Liver (tissue), 9 donors: ENCODE results near the gene TSC22D3. TPM values are rescaled to one million over a fixed set of nuclear protein-coding genes. Genes with fewer than 3 reads are reported as not detected.

Experiments used
- DNase-seq: peaks from one replicate; pipeline ENCODE4 v3.0.0-alpha.2; 2017; ENCODE audit warnings: low spot score
- H3K27ac ChIP-seq, 2 donors: one replicate each; pipeline ENCODE4 v1.7.0; 2013; ENCODE audit warnings: inconsistent platforms in 2 of 2, low read length in 2 of 2, control low read depth in 1 of 2, low read depth in 1 of 2, mild to moderate bottlenecking in 1 of 2
- H3K27me3 ChIP-seq, 4 donors: one replicate each; pipeline versions ENCODE4 v1.6.1 to v1.7.0; 2013; ENCODE audit warnings: low read length in 3 of 4, inconsistent platforms in 1 of 4, mild to moderate bottlenecking in 1 of 4, moderate library complexity in 1 of 4; ENCODE audit not compliant: control insufficient read depth in 4 of 4, insufficient read depth in 4 of 4
- H3K36me3 ChIP-seq, 4 donors: one replicate each; pipeline versions ENCODE4 v1.6.1 to v1.7.0; 2013; ENCODE audit warnings: low read length in 3 of 4, mild to moderate bottlenecking in 3 of 4, low read depth in 1 of 4, moderate library complexity in 1 of 4; ENCODE audit not compliant: control insufficient read depth in 4 of 4, insufficient read depth in 3 of 4
- H3K4me1 ChIP-seq, 4 donors: one replicate each; pipeline versions ENCODE4 v1.6.1 to v1.7.0; 2013; ENCODE audit warnings: low read length in 3 of 4, mild to moderate bottlenecking in 3 of 4, moderate library complexity in 1 of 4; ENCODE audit not compliant: control insufficient read depth in 4 of 4, insufficient read depth in 4 of 4
- H3K4me3 ChIP-seq, 3 donors: one replicate each; pipeline versions ENCODE4 v1.6.1 to v1.7.0; 2013; ENCODE audit warnings: low read length in 3 of 3, control low read depth in 1 of 3, low read depth in 1 of 3, mild to moderate bottlenecking in 1 of 3
- H3K9ac ChIP-seq, 2 donors: one replicate each; pipeline ENCODE4 v1.7.0; 2013; ENCODE audit warnings: low read length in 2 of 2, mild to moderate bottlenecking in 2 of 2, moderate library complexity in 2 of 2, control low read depth in 1 of 2, low read depth in 1 of 2
- H3K9me3 ChIP-seq, 4 donors: one replicate each; pipeline versions ENCODE4 v1.6.1 to v1.7.0; 2013; ENCODE audit warnings: low read length in 3 of 4; ENCODE audit not compliant: control insufficient read depth in 4 of 4
- ATF3 ChIP-seq: IDR thresholded peaks from 2 replicates; pipeline ENCODE4 v1.6.1; 2016; ENCODE audit warnings: antibody characterized with exemption
- CTCF ChIP-seq: fragments of 150-350 bp; IDR thresholded peaks from 2 replicates; pipeline ENCODE4 v1.5.1; 2017; ENCODE audit warnings: improper control_type of control experiment, low read depth, low read length; ENCODE audit not compliant: missing input control
- EGR1 ChIP-seq, 2 donors: IDR thresholded peaks; 2 replicates each; pipeline ENCODE4 v1.6.1; 2016 to 2018; ENCODE audit warnings: antibody characterized with exemption in 2 of 2, low read depth in 2 of 2
- FOXA1 ChIP-seq: IDR thresholded peaks from 2 replicates; pipeline ENCODE4 v1.6.1; 2016; ENCODE audit warnings: antibody characterized with exemption
- FOXA2 ChIP-seq: IDR thresholded peaks from 2 replicates; pipeline ENCODE4 v1.6.1; 2016; ENCODE audit warnings: antibody characterized with exemption
- GABPA ChIP-seq, 2 donors: IDR thresholded peaks in 1 of 2; conservative IDR thresholded peaks in 1 of 2; 2 replicates each; pipeline ENCODE4 v1.6.1; 2016; ENCODE audit warnings: antibody characterized with exemption in 2 of 2, mild to moderate bottlenecking in 1 of 2, moderate library complexity in 1 of 2
- HNF4A ChIP-seq, 2 donors: conservative IDR thresholded peaks; 2 replicates each; pipeline ENCODE4 v1.6.1; 2016; ENCODE audit warnings: antibody characterized with exemption in 2 of 2, mild to moderate bottlenecking in 2 of 2
- HNF4G ChIP-seq: IDR thresholded peaks from 2 replicates; pipeline ENCODE4 v1.6.1; 2016; ENCODE audit warnings: antibody characterized with exemption
- JUND ChIP-seq, 2 donors: IDR thresholded peaks; 2 replicates each; pipeline ENCODE4 v1.6.1; 2016; ENCODE audit warnings: antibody characterized with exemption in 2 of 2
- MAX ChIP-seq: IDR thresholded peaks from 2 replicates; pipeline ENCODE4 v1.6.1; 2016; ENCODE audit warnings: antibody characterized with exemption
- NR2F2 ChIP-seq: IDR thresholded peaks from 2 replicates; pipeline ENCODE4 v1.6.1; 2016; ENCODE audit warnings: antibody characterized with exemption
- RAD21 ChIP-seq, 2 donors: IDR thresholded peaks; 2 replicates each; pipeline ENCODE4 v1.6.1; 2016; ENCODE audit warnings: antibody characterized with exemption in 2 of 2, mild to moderate bottlenecking in 2 of 2
- RXRA ChIP-seq, 2 donors: IDR thresholded peaks; 2 replicates each; pipeline ENCODE4 v1.6.1; 2017 to 2018; ENCODE audit warnings: antibody characterized with exemption in 2 of 2, mild to moderate bottlenecking in 1 of 2
- SP1 ChIP-seq: IDR thresholded peaks from 2 replicates; pipeline ENCODE4 v1.6.1; 2018; ENCODE audit warnings: antibody characterized with exemption, mild to moderate bottlenecking
- TAF1 ChIP-seq: conservative IDR thresholded peaks from 2 replicates; pipeline ENCODE4 v1.6.1; 2016; ENCODE audit warnings: antibody characterized with exemption, mild to moderate bottlenecking
- YY1 ChIP-seq: IDR thresholded peaks from 2 replicates; pipeline ENCODE4 v1.6.1; 2016; ENCODE audit warnings: antibody characterized with exemption, mild to moderate bottlenecking
- ZBTB33 ChIP-seq: IDR thresholded peaks from 2 replicates; pipeline ENCODE4 v1.6.1; 2016; ENCODE audit warnings: antibody characterized with exemption
- polyA plus RNA-seq, 2 donors: library from polyadenylated mRNA; stranded (reverse) in 1 of 2; unstranded in 1 of 2; fragments of 200-250 nt in 1 of 2; fragments of >200 nt in 1 of 2; fragmentation: Nextera tagmentation in 1 of 2; extraction: Ambion mirVana in 1 of 2; gene quantifications; one replicate each; pipeline versions ENCODE4 v1.2.1 to v1.2.3, GENCODE V29; 2013 to 2015
- total RNA-seq, 2 donors: library from RNA; depleted of rRNA; stranded (reverse); fragments of >200 nt; gene quantifications; one replicate each; pipeline ENCODE4 v1.2.3, GENCODE V29; 2014
- TF ChIP-seq, protein P1 (sequence below): IDR thresholded peaks from 2 replicates; pipeline ENCODE4 v1.6.1; 2016; ENCODE audit warnings: antibody characterized with exemption, mild to moderate bottlenecking
- donor health status: healthy.
- donor health status: healthy.
- donor health status: healthy.
- donor health status: healthy.
- donor health status: healthy.

The TSC22D3 gene
- total and polyA plus RNA-seq, 4 donors = 10.5 to 128 (median 48.1) TPM

DNA sequence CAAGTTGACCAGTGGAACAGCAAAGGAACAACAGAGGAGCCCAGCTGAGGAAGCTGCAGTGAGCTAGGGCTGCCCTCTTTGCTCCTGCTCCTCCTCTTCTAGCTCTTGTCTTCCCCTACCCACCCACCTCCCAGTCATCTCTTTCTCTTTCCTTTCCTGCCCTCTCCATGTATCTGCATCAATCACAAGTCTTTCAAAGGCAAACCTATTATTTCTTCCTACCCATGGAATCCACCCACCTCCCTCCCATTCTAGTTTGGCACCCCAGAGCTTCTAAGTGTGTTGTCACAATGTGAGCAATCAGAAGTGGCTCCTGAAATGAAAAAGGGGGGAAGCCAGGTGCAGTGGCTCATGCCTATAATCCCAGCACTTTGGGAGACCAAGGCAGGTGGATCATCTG lies 69.3 kb downstream of the TSC22D3 start:
- Histone ChIP-seq H3K4me3 (no peak overlapping the region), H3K9ac (no peak overlapping the region), H3K9me3 (no peaks in the 10 kb centered on the region), H3K36me3 (no peaks in the 10 kb centered on the region), H3K27ac (no peak overlapping the region), H3K27me3 (no peaks in the 10 kb centered on the region), H3K4me1 (no peaks in the 10 kb centered on the region)
- TF ChIP-seq NR2F2 (no peak), GABPA (IDR thresholded peaks at IDR 0.05 in 1 of 2, conservative IDR thresholded peaks at IDR 0.05 in 1 of 2) (no peak), FOXA2 (no peak), HNF4A (conservative IDR thresholded peaks at IDR 0.05) (no peak), RXRA (IDR thresholded peaks at IDR 0.05) (no peak), EGR1 (IDR thresholded peaks at IDR 0.05; ENCODE audit: low read depth in 2 of 2) (no peak), HNF4G (no peak), SP1 (no peak), ATF3 (no peak), TAF1 (no peak), RAD21 (IDR thresholded peaks at IDR 0.05) (no peak), ZBTB33 (no peak), FOXA1 (no peak), YY1 (no peak), CTCF (no peak), MAX (no peak), JUND (IDR thresholded peaks at IDR 0.05) (no peak)
- TF ChIP-seq, protein P1, sequence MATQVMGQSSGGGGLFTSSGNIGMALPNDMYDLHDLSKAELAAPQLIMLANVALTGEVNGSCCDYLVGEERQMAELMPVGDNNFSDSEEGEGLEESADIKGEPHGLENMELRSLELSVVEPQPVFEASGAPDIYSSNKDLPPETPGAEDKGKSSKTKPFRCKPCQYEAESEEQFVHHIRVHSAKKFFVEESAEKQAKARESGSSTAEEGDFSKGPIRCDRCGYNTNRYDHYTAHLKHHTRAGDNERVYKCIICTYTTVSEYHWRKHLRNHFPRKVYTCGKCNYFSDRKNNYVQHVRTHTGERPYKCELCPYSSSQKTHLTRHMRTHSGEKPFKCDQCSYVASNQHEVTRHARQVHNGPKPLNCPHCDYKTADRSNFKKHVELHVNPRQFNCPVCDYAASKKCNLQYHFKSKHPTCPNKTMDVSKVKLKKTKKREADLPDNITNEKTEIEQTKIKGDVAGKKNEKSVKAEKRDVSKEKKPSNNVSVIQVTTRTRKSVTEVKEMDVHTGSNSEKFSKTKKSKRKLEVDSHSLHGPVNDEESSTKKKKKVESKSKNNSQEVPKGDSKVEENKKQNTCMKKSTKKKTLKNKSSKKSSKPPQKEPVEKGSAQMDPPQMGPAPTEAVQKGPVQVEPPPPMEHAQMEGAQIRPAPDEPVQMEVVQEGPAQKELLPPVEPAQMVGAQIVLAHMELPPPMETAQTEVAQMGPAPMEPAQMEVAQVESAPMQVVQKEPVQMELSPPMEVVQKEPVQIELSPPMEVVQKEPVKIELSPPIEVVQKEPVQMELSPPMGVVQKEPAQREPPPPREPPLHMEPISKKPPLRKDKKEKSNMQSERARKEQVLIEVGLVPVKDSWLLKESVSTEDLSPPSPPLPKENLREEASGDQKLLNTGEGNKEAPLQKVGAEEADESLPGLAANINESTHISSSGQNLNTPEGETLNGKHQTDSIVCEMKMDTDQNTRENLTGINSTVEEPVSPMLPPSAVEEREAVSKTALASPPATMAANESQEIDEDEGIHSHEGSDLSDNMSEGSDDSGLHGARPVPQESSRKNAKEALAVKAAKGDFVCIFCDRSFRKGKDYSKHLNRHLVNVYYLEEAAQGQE = no peak
- DNase-seq = no peak
